GM12874 (cell line): ENCODE measurements around the gene LCE1C.

ENCODE experiments used
- CTCF ChIP-seq: IDR thresholded peaks from 2 replicates; pipeline ENCODE4 v1.5.1; 2011; ENCODE audit warnings: low read depth, mild to moderate bottlenecking, control low read depth, low read length, moderate library complexity; ENCODE audit not compliant: insufficient read depth

LCE1C gene

GRCh38 chr1:152777510-152778137, 28.8 kb downstream of the LCE1C start:
- TF ChIP-seq CTCF: peak; percentile 63

- no peak for TF ChIP-seq CTCF
Measured at GRCh38 chr1:152776361-152776760, 30.1 kb downstream of the LCE1C start.

GRCh38 chr1:152774875-152775274, 31.6 kb downstream of the LCE1C start, which contains the start of gene LCE1F:
Gene LCE1F (plus strand): TSS chr1:152775140. CDS start chr1:152776372, 1,232 bp downstream.
- no peak for TF ChIP-seq CTCF

- TF ChIP-seq CTCF: no peak
Measured at GRCh38 chr1:152770411-152770810, 36.0 kb downstream of the LCE1C start.

- no peak for TF ChIP-seq CTCF
Measured at GRCh38 chr1:152768847-152769533, 37.5 kb downstream of the LCE1C start.

- no peak for TF ChIP-seq CTCF
Measured at GRCh38 chr1:152761609-152762213, 44.7 kb downstream of the LCE1C start.

- no peak for TF ChIP-seq CTCF
Measured at GRCh38 chr1:152760551-152761190, 45.8 kb downstream of the LCE1C start.
